ENCODE data around the gene VPS13D. TPM values are rescaled to one million over a fixed set of nuclear protein-coding genes. Genes with fewer than 3 reads are reported as not detected.
"Not testable (repeated sequence)": the region's sequence is repeated elsewhere in the genome, so short reads cannot be mapped to it uniquely, and the experiment has no call there.

VPS13D gene
- total and polyA plus RNA-seq, 4 donors: 10.2 to 68.3 (median 12.6) TPM

DNA sequence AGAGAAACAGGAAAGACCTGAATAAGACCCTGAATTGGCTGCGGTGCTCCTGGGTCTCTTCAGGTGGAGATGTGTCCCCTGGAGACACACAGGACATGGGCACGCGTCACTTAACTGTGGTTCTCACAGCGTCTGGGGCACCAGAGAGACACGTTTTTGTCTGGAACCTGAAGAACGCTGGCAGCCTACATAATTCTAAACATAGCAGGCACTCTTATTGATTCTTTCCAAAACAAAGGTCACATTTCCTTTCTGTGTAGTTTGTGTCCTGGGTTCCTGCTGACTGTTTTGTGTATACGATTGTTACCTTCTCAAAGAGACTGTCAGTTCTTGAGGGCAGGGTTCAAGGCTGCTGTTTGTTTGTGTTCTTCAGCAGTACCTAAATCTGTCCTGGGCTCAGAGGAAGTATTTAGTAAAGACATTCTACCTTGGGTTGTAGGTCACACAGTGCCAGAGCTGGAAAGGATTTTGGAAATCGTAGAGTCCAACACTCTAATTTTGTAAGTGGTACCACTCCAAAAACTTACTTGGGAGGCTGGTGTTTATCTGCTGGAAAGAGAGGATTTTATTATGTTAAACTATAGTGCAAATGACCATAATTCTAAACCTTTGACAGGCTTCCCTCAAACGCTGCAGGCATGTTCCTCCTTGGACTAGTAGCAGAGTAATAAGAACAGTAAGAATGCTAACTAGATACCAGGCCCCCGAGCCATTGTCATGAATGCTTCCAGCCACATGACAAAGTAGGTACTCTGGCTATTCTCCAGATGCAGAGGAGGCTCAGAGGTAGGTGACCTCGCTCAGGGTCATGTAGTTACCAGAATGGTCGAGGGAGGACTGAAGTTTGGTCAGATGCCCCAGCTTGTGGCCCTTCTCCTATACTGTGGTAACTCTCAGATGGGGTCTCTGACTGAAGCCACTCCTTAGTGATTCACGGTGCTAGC is 223.8 kb downstream of the VPS13D start (continued):
- peak; percentile 77 to 79 for TF ChIP-seq RXRA (IDR thresholded peaks at IDR 0.05)
- no peak for TF ChIP-seq FOXA1 (IDR thresholded peaks at IDR 0.05)
- peak; percentile 49 for TF ChIP-seq NR2F2 (IDR thresholded peaks at IDR 0.05)

DNA sequence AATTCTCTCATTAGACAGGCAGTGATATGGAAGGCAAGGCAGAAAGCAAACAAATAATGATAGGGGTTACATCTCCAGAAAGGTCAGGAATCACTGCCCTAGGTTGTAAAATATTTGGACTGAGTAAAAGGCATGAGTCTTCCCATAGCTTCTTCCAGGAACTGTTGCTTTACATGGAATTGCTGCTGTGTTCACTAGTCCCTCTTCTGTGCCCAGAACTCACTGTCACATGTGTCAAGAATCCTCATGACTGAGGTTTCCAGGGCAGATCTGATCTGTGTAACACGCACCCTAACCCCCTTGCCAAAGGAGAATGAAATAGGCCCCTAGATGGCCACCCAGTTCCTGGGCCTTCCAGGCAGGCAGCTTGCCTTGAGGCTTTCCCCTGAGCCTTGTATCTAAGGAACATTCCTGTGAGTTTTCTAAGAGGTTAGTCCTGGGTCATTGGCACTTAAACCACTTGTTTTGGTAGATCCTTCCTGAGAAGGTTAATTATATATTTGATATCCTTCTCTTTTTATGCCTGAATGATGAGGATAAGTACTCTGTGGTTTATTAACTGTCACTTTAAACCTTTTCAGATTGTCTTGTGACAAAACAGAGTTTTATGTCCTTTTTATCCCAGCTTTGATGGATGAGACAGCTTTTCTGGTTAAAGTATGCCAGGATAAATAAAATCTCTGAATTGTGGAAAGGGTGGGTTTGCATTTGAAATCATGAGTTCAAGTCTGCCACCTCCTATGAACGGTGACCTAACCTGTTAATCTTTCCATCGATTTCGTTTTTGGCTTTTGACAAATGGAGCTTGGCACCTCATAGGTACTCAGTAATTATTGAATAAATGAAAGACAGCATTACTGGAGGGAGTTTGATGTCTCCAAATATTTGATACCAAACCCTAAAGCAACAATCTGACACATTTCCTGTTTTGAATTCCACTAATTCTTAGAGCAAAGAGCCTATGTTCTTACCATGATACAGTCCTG is 224.9 kb downstream of the VPS13D start:
- no peaks in the 10 kb centered on the region for H3K27me3 ChIP-seq (ENCODE audit: control insufficient read depth in 4 of 4, insufficient read depth in 4 of 4, low read length in 3 of 4)
- H3K36me3 ChIP-seq (ENCODE audit: control insufficient read depth in 4 of 4, insufficient read depth in 3 of 4, low read depth in 1 of 4, low read length in 3 of 4): peaks cover 0 to 4% (median 0%) of the 10 kb centered on the region in 4 donors
- TF ChIP-seq YY1 (IDR thresholded peaks at IDR 0.05) (peak; percentile 1), SP1 (IDR thresholded peaks at IDR 0.05) (peak; percentile 9), FOXA1 (IDR thresholded peaks at IDR 0.05) (no peak), NR2F2 (IDR thresholded peaks at IDR 0.05) (peak; percentile 77), RAD21 (IDR thresholded peaks at IDR 0.05) (no peak), JUND (IDR thresholded peaks at IDR 0.05) (no peak), RXRA (IDR thresholded peaks at IDR 0.05) (no peak)
- TF ChIP-seq, protein P1, sequence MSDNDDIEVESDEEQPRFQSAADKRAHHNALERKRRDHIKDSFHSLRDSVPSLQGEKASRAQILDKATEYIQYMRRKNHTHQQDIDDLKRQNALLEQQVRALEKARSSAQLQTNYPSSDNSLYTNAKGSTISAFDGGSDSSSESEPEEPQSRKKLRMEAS (IDR thresholded peaks at IDR 0.05): peak; percentile 16
- TF ChIP-seq, protein P2, sequence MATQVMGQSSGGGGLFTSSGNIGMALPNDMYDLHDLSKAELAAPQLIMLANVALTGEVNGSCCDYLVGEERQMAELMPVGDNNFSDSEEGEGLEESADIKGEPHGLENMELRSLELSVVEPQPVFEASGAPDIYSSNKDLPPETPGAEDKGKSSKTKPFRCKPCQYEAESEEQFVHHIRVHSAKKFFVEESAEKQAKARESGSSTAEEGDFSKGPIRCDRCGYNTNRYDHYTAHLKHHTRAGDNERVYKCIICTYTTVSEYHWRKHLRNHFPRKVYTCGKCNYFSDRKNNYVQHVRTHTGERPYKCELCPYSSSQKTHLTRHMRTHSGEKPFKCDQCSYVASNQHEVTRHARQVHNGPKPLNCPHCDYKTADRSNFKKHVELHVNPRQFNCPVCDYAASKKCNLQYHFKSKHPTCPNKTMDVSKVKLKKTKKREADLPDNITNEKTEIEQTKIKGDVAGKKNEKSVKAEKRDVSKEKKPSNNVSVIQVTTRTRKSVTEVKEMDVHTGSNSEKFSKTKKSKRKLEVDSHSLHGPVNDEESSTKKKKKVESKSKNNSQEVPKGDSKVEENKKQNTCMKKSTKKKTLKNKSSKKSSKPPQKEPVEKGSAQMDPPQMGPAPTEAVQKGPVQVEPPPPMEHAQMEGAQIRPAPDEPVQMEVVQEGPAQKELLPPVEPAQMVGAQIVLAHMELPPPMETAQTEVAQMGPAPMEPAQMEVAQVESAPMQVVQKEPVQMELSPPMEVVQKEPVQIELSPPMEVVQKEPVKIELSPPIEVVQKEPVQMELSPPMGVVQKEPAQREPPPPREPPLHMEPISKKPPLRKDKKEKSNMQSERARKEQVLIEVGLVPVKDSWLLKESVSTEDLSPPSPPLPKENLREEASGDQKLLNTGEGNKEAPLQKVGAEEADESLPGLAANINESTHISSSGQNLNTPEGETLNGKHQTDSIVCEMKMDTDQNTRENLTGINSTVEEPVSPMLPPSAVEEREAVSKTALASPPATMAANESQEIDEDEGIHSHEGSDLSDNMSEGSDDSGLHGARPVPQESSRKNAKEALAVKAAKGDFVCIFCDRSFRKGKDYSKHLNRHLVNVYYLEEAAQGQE (IDR thresholded peaks at IDR 0.05): peak; percentile 8
- no peak for DNase-seq (ENCODE audit: low spot score)
- 44% methylated on average over 4 of the region's 4 CpGs for WGBS
- H3K9me3 ChIP-seq (ENCODE audit: control insufficient read depth in 4 of 4, low read length in 3 of 4): no peaks in the 10 kb centered on the region
- peak overlapping the region in 1 of 2 donors; percentile 39 for H3K9ac ChIP-seq (ENCODE audit: low read depth in 1 of 2, low read length in 2 of 2)
- H3K4me1 ChIP-seq (ENCODE audit: control insufficient read depth in 4 of 4, insufficient read depth in 4 of 4, low read length in 3 of 4): peaks cover 15 to 51% (median 44%) of the 10 kb centered on the region in 4 donors
- no peak overlapping the region for H3K4me3 ChIP-seq (ENCODE audit: low read depth in 1 of 3, low read length in 3 of 3)
- peak overlapping the region; percentile 79 to 82 for H3K27ac ChIP-seq (ENCODE audit: low read depth in 1 of 2, low read length in 2 of 2)

DNA sequence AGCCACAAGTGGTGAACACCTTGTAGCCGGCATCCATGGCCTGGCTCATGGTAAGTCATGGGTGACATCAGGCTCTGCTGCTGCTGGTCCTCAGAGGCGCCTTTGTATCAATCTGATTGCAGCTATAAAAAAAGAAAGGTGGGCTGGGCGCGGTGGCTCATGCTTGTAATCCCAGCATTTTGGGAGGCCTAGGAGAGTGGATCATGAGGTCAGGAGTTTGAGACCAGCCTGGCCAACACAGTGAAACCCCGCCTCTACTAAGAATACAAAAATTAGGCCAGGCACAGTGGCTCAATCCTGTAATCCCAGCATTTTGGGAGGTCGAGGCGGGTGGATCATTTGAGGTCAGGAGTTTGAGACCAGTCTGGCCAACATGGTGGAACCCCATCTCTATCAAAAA is 226.3 kb downstream of the VPS13D start:
- H3K4me3 ChIP-seq (ENCODE audit: low read depth in 1 of 3, low read length in 3 of 3); H3K36me3 ChIP-seq (ENCODE audit: control insufficient read depth in 4 of 4, insufficient read depth in 3 of 4, low read depth in 1 of 4, low read length in 3 of 4); H3K9ac ChIP-seq (ENCODE audit: low read depth in 1 of 2, low read length in 2 of 2); H3K27me3 ChIP-seq (ENCODE audit: control insufficient read depth in 4 of 4, insufficient read depth in 4 of 4, low read length in 3 of 4); H3K9me3 ChIP-seq (ENCODE audit: control insufficient read depth in 4 of 4, low read length in 3 of 4); DNase-seq (ENCODE audit: low spot score); H3K27ac ChIP-seq (ENCODE audit: low read depth in 1 of 2, low read length in 2 of 2): not testable (repeated sequence)
- H3K4me1 ChIP-seq (ENCODE audit: control insufficient read depth in 4 of 4, insufficient read depth in 4 of 4, low read length in 3 of 4): peaks cover 17 to 58% (median 50%) of the 10 kb centered on the region in 4 donors
- 97% methylated on average over 7 of the region's 7 CpGs for WGBS

Data from liver (tissue), 9 donors.